Panc1 (cell line): ENCODE data around the gene ENDOG. TPM values are rescaled to one million over a fixed set of nuclear protein-coding genes. Genes with fewer than 3 reads are reported as not detected.

Experiments used
- ATAC-seq: fragments of 200-7000 bp; cut with Tn5 transposase; 2 replicates; pipeline ENCODE4 v1.9.1; 2020; ENCODE audit warnings: mild to moderate bottlenecking, moderate library complexity
- BruUV-seq: library from RNA; stranded (reverse); fragments of 400-500 nt; replicated peaks from 2 replicates; lab custom pipeline; 2021; lab: Mats Ljungman, UMichigan
- CTCF ChIA-PET: fragments of 300-600 bp; sonication (Branson Sonifier 250); formaldehyde crosslinking; loops from one replicate; lab custom pipeline; 2022; ENCODE audit warnings: antibody characterized with exemption; lab: Charles Lee
- POLR2A ChIA-PET: fragments of 300-600 bp; sonication (Branson Sonifier 250); formaldehyde crosslinking; loops from one replicate; lab custom pipeline; 2022; ENCODE audit warnings: antibody characterized with exemption; lab: Charles Lee
- DNase-seq: peaks from one replicate; pipeline ENCODE4 v3.0.0-alpha.2; 2010; ENCODE audit warnings: low read depth, low spot score
- H3K27ac ChIP-seq: 2 replicates; pipeline ENCODE4 v1.5.1; 2011; ENCODE audit warnings: mild to moderate bottlenecking, low read length, inconsistent platforms
- H3K27me3 ChIP-seq: fragments of 200-500 bp; sonication (Bioruptor generic); 2 replicates; pipeline ENCODE4 v1.6.0; 2014; ENCODE audit warnings: low read length, inconsistent platforms; ENCODE audit not compliant: control insufficient read depth, insufficient read depth
- H3K36me3 ChIP-seq: fragments of 200-500 bp; sonication (Bioruptor generic); 2 replicates; pipeline ENCODE4 v1.5.1; 2014; ENCODE audit warnings: inconsistent platforms, mild to moderate bottlenecking, low read length, moderate library complexity; ENCODE audit not compliant: control insufficient read depth, insufficient read depth
- H3K4me1 ChIP-seq: 2 replicates; pipeline ENCODE4 v1.5.1; 2011; ENCODE audit warnings: inconsistent platforms, mild to moderate bottlenecking, low read length, moderate library complexity; ENCODE audit not compliant: control insufficient read depth, insufficient read depth
- H3K4me3 ChIP-seq, 2 experiments: 2 replicates each; pipeline ENCODE4 v1.5.1; 2011 to 2012; ENCODE audit warnings: low read depth in 2 of 2, low read length in 2 of 2, mild to moderate bottlenecking in 2 of 2, inconsistent platforms in 1 of 2, moderate library complexity in 1 of 2
- H3K9me3 ChIP-seq: fragments of 200-500 bp; sonication (Bioruptor generic); 2 replicates; pipeline ENCODE4 v1.5.1; 2014; ENCODE audit warnings: low read depth, mild to moderate bottlenecking, inconsistent platforms, low read length, moderate library complexity; ENCODE audit not compliant: control insufficient read depth, insufficient read depth
- POLR2AphosphoS5 ChIP-seq: IDR thresholded peaks from 2 replicates; pipeline ENCODE4 v1.6.1; 2012; ENCODE audit warnings: mild to moderate bottlenecking, low read depth, low read length, moderate library complexity
- SIN3A ChIP-seq: IDR thresholded peaks from 2 replicates; pipeline ENCODE4 v1.6.1; 2012; ENCODE audit warnings: low read depth, mild to moderate bottlenecking, low read length, moderate library complexity, borderline replicate concordance; ENCODE audit not compliant: insufficient read depth
- TCF7L2 ChIP-seq: IDR thresholded peaks from 2 replicates; pipeline ENCODE4 v1.6.1; 2011; ENCODE audit warnings: mild to moderate bottlenecking, low read depth, low read length, inconsistent platforms
- in situ Hi-C: cut with HindIII; loops from 2 replicates; pipeline ENCODE4 v1.10.0; 2016; ENCODE audit warnings: low sequenced_read_pairs, low pct_unique_long_range_greater_than_20kb
- intact Hi-C: fragments of 100-400 bp; cut with micrococcal nuclease; formaldehyde crosslinking; loops from one replicate; pipeline ENCODE4 v1.10.0; 2022; ENCODE audit not compliant: unreplicated experiment
- total RNA-seq: library from RNA; stranded (reverse); gene quantifications from one replicate; pipeline ENCODE4 v1.2.1, GENCODE V29; 2021; ENCODE audit not compliant: unreplicated experiment
- TF ChIP-seq, protein P1 (sequence below), 2 experiments: IDR thresholded peaks; 2 replicates each; pipeline ENCODE4 v1.6.1; 2011 to 2012; ENCODE audit warnings: low read depth in 2 of 2, control low read depth in 1 of 2, low read length in 1 of 2, mild to moderate bottlenecking in 1 of 2, moderate library complexity in 1 of 2; ENCODE audit not compliant: insufficient read depth in 1 of 2
- TF ChIP-seq, protein P2 (sequence below): fragments of 450-650 bp; IDR thresholded peaks from 2 replicates; pipeline ENCODE4 v1.5.1; 2017; ENCODE audit warnings: mild to moderate bottlenecking

The ENDOG gene
- total RNA-seq, 1 experiment from 2014 or later: 39.9 TPM

- CTCF ChIA-PET: interaction anchor here (0.5 to 0.6 kb wide), 2 partner anchors 18 to 42 kb away, joined by 6 to 15 read pairs; no protein-coding TSS in a partner anchor
- Histone ChIP-seq H3K36me3 (no peaks in the 10 kb centered on the region), H3K4me1 (no peaks in the 10 kb centered on the region), H3K27ac (no peak overlapping the region), H3K27me3 (no peaks in the 10 kb centered on the region), H3K4me3 (no peak overlapping the region), H3K9me3 (no peaks in the 10 kb centered on the region)
- in situ Hi-C loops: no loop called here
- POLR2A ChIA-PET: no interaction called here
- no TSS peak for BruUV-seq
- intact Hi-C loops: no loop called here
- DNase-seq (no peak), ATAC-seq (peak; percentile 20; the same call in 1 of the 2 replicates)
- TF ChIP-seq TCF7L2 (no peak), SIN3A (no peak), POLR2AphosphoS5 (no peak)
- TF ChIP-seq, protein P1, sequence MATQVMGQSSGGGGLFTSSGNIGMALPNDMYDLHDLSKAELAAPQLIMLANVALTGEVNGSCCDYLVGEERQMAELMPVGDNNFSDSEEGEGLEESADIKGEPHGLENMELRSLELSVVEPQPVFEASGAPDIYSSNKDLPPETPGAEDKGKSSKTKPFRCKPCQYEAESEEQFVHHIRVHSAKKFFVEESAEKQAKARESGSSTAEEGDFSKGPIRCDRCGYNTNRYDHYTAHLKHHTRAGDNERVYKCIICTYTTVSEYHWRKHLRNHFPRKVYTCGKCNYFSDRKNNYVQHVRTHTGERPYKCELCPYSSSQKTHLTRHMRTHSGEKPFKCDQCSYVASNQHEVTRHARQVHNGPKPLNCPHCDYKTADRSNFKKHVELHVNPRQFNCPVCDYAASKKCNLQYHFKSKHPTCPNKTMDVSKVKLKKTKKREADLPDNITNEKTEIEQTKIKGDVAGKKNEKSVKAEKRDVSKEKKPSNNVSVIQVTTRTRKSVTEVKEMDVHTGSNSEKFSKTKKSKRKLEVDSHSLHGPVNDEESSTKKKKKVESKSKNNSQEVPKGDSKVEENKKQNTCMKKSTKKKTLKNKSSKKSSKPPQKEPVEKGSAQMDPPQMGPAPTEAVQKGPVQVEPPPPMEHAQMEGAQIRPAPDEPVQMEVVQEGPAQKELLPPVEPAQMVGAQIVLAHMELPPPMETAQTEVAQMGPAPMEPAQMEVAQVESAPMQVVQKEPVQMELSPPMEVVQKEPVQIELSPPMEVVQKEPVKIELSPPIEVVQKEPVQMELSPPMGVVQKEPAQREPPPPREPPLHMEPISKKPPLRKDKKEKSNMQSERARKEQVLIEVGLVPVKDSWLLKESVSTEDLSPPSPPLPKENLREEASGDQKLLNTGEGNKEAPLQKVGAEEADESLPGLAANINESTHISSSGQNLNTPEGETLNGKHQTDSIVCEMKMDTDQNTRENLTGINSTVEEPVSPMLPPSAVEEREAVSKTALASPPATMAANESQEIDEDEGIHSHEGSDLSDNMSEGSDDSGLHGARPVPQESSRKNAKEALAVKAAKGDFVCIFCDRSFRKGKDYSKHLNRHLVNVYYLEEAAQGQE (IDR thresholded peaks at IDR 0.05; ENCODE audit: insufficient read depth in 1 of 2, low read depth in 2 of 2, low read length in 1 of 2): no peak
- TF ChIP-seq, protein P2, sequence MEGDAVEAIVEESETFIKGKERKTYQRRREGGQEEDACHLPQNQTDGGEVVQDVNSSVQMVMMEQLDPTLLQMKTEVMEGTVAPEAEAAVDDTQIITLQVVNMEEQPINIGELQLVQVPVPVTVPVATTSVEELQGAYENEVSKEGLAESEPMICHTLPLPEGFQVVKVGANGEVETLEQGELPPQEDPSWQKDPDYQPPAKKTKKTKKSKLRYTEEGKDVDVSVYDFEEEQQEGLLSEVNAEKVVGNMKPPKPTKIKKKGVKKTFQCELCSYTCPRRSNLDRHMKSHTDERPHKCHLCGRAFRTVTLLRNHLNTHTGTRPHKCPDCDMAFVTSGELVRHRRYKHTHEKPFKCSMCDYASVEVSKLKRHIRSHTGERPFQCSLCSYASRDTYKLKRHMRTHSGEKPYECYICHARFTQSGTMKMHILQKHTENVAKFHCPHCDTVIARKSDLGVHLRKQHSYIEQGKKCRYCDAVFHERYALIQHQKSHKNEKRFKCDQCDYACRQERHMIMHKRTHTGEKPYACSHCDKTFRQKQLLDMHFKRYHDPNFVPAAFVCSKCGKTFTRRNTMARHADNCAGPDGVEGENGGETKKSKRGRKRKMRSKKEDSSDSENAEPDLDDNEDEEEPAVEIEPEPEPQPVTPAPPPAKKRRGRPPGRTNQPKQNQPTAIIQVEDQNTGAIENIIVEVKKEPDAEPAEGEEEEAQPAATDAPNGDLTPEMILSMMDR: no peak
Observed at GRCh38 chr9:128835246-128836210, 17.2 kb downstream of the ENDOG start.

DNA sequence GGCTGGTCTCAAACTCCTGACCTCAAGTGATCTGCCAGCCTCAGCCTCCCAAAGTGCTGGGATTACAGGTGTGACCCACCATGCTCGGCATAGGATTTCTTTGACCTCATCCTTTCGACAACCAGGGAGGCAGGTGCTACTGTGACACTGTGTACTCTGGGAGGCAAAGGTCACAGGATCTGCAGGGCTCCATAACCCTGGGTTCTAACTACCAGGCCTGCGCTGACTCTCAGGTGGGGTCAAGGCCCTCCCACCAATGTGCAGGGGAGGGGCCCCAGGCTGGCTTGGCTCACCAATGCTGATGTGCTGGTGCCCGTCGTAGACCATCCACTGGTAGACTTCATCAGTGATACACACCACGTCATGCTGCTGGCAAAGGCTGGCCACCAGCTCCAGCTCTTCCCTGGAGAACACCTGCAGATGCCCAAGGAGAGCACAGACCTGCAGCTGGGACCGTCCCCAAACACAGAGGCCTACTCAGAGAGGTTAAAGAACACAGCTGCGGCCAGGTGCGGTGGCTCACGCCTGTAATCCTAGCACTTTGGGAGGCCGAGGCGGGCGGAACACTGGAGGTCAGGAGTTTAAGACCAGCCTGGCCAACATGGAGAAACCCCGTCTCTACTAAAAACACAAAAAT lies 18.3 kb downstream of the ENDOG start:
- intact Hi-C loops: no loop called here
- Histone ChIP-seq H3K27ac (no peak overlapping the region), H3K9me3 (no peaks in the 10 kb centered on the region), H3K4me3 (no peak overlapping the region), H3K4me1 (no peaks in the 10 kb centered on the region), H3K27me3 (no peaks in the 10 kb centered on the region), H3K36me3 (no peaks in the 10 kb centered on the region)
- DNase-seq (no peak), ATAC-seq (no peak)
- ChIA-PET CTCF (interaction anchor here (0.6 kb wide), 1 partner anchor 40 kb away, joined by 15 read pairs; no protein-coding TSS in a partner anchor), POLR2A (no interaction called here)
- no TSS peak for BruUV-seq
- in situ Hi-C loops: no loop called here
- TF ChIP-seq TCF7L2: no peak
- no peak for TF ChIP-seq SIN3A
- TF ChIP-seq, protein P2: no peak
- TF ChIP-seq POLR2AphosphoS5: no peak
- TF ChIP-seq, protein P1 (IDR thresholded peaks at IDR 0.05; ENCODE audit: insufficient read depth in 1 of 2, low read depth in 2 of 2, low read length in 1 of 2): no peak
